Prostate gland (tissue), 2 donors: Measurements from ENCODE around the gene TRAPPC3L. TPM values are rescaled to one million over a fixed set of nuclear protein-coding genes. Genes with fewer than 3 reads are reported as not detected.

Experiments
- DNase-seq: peaks from one replicate; pipeline ENCODE4 v3.0.0-alpha.2; 2019; ENCODE audit warnings: low spot score
- H3K27ac ChIP-seq, 2 donors: fragments of 200-600 bp; sonication (generic); 2 replicates each; pipeline ENCODE4 v1.5.1; 2017 to 2019
- H3K27me3 ChIP-seq: fragments of 200-600 bp; sonication (generic); replicated peaks from 2 replicates; pipeline ENCODE4 v1.5.1; 2019; ENCODE audit not compliant: insufficient read depth
- H3K36me3 ChIP-seq, 2 donors: fragments of 200-600 bp; sonication (generic); 1 replicate in 1 of 2; 2 replicates in 1 of 2; pipeline versions ENCODE4 v1.5.1 to v1.8.1; 2017 to 2019
- H3K4me1 ChIP-seq: fragments of 200-600 bp; sonication (generic); replicated peaks from 2 replicates; pipeline ENCODE4 v1.5.1; 2019
- H3K4me3 ChIP-seq, 2 donors: fragments of 200-600 bp; sonication (generic); 2 replicates each; pipeline ENCODE4 v1.5.1; 2017 to 2019
- H3K9me3 ChIP-seq: fragments of 200-600 bp; sonication (generic); 2 replicates; pipeline ENCODE4 v1.5.1; 2017
- POLR2A ChIP-seq: fragments of 450-650 bp; IDR thresholded peaks from one replicate; pipeline ENCODE4 v1.6.1; 2016; ENCODE audit warnings: antibody characterized with exemption, mild to moderate bottlenecking
- POLR2AphosphoS5 ChIP-seq: sonication (generic); formaldehyde crosslinking; IDR thresholded peaks from one replicate; pipeline ENCODE4 v1.6.1; 2017; ENCODE audit warnings: antibody characterized with exemption
- WGBS: methylation state at CpG from one replicate; pipeline ENCODE4 v1.1.5; 2018; 5-methylcytosine and 5-hydroxymethylcytosine counted together
- intact Hi-C: fragments of 100-400 bp; cut with DNase I; formaldehyde crosslinking; loops from one replicate; pipeline ENCODE4 v1.14.2; 2022
- total RNA-seq, 2 donors: library from RNA; depleted of rRNA; stranded (reverse); fragments of >200 nt; gene quantifications; one replicate each; pipeline ENCODE4 v1.1.0, GENCODE V29; 2016
- TF ChIP-seq, protein P1 (sequence below), 4 experiments: fragments of 200-600 bp in 2 of 4; fragments of 450-650 bp in 2 of 4; sonication (generic) in 2 of 4; IDR thresholded peaks; 1 replicate in 3 of 4; 2 replicates in 1 of 4; pipeline ENCODE4 v1.5.1; 2016 to 2019; ENCODE audit warnings: antibody characterized with exemption in 4 of 4, mild to moderate bottlenecking in 2 of 4, moderate library complexity in 2 of 4

The TRAPPC3L gene
- total RNA-seq, 2 donors from 2014 or later = not detected

DNA sequence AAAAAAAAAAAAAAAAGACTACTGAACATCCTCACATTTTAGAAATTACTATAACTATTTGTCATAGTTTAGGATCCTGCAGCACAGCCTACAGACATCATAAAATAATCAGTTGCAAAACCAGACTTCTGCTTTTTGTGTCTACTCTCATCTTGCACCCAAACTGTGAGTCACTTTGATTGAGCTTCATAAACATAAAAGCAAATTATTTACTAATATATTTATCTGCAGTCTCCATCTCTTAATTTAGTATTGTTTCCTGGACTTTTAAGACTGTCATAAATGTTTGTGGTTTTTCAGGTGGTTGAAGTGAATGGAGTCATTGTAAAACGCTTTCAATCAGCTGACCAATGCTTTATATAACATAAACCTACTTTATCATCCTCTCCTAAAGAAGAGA lies 99.1 kb downstream of the TRAPPC3L start:
- no peaks in the 10 kb centered on the region for H3K4me1 ChIP-seq
- DNase-seq = no peak
- no peak overlapping the region for H3K27ac ChIP-seq
- WGBS = 66% methylated on average over 1 of the region's 1 CpG
- H3K9me3 ChIP-seq = no peaks in the 10 kb centered on the region
- no peak overlapping the region for H3K4me3 ChIP-seq
- intact Hi-C loops = loop anchor here (5.0 kb wide), 1 partner anchor 159 kb away; no protein-coding TSS in a partner anchor
- no peaks in the 10 kb centered on the region for H3K27me3 ChIP-seq
- no peaks in the 10 kb centered on the region for H3K36me3 ChIP-seq
- TF ChIP-seq POLR2AphosphoS5 (no peak), POLR2A (no peak)
- TF ChIP-seq, protein P1, sequence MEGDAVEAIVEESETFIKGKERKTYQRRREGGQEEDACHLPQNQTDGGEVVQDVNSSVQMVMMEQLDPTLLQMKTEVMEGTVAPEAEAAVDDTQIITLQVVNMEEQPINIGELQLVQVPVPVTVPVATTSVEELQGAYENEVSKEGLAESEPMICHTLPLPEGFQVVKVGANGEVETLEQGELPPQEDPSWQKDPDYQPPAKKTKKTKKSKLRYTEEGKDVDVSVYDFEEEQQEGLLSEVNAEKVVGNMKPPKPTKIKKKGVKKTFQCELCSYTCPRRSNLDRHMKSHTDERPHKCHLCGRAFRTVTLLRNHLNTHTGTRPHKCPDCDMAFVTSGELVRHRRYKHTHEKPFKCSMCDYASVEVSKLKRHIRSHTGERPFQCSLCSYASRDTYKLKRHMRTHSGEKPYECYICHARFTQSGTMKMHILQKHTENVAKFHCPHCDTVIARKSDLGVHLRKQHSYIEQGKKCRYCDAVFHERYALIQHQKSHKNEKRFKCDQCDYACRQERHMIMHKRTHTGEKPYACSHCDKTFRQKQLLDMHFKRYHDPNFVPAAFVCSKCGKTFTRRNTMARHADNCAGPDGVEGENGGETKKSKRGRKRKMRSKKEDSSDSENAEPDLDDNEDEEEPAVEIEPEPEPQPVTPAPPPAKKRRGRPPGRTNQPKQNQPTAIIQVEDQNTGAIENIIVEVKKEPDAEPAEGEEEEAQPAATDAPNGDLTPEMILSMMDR (IDR thresholded peaks at IDR 0.05) = no peak

GRCh38 chr6:116445102-116445501 lies 100.4 kb downstream of the TRAPPC3L start:
- TF ChIP-seq, protein P1 (IDR thresholded peaks at IDR 0.05) = no peak
- no peak for TF ChIP-seq POLR2A
- TF ChIP-seq POLR2AphosphoS5 = no peak
- H3K36me3 ChIP-seq = no peaks in the 10 kb centered on the region
- H3K27ac ChIP-seq = no peak overlapping the region
- 80% methylated on average over 5 of the region's 5 CpGs for whole genome bisulfite sequencing
- H3K4me3 ChIP-seq = no peak overlapping the region
- H3K9me3 ChIP-seq = no peaks in the 10 kb centered on the region
- intact Hi-C loops = loop anchor here (5.0 kb wide), 1 partner anchor 158 kb away; no protein-coding TSS in a partner anchor
- H3K4me1 ChIP-seq = no peaks in the 10 kb centered on the region
- no peaks in the 10 kb centered on the region for H3K27me3 ChIP-seq
- no peak for DNase-seq

Other genes starting within 250 kb of the TRAPPC3L start
- 10 to 100 TPM; 15.8 to 36.5 TPM for gene DSE, start 174.7 kb downstream of the TRAPPC3L start, total RNA-seq
- 1 to 10 TPM; 6.3 to 6.7 TPM for gene CALHM6, start 84.3 kb downstream of the TRAPPC3L start, total RNA-seq
- gene CALHM5, start 34.0 kb downstream of the TRAPPC3L start, total RNA-seq = 1 to 10 TPM in 1 of 2 donors, under 1 TPM in 1; 0.32 to 1.8 TPM
- under 1 TPM in 1 of 2 donors, not detected in 1; 0.57 TPM for gene CALHM4, start 8.1 kb upstream of the TRAPPC3L start, total RNA-seq
- 10 to 100 TPM; 26.7 to 40.3 TPM for gene RWDD1, start 25.8 kb upstream of the TRAPPC3L start, total RNA-seq
- gene RSPH4A, start 70.8 kb upstream of the TRAPPC3L start, total RNA-seq = 1 to 10 TPM in 1 of 2 donors, under 1 TPM in 1; 0.23 to 1.5 TPM
- 10 to 100 TPM in 1 of 2 donors, 1 to 10 TPM in 1; 7.6 to 10.8 TPM for gene ZUP1, start 123.1 kb upstream of the TRAPPC3L start, total RNA-seq
- 10 to 100 TPM; 14.4 to 22.3 TPM for gene KPNA5, start 135.5 kb upstream of the TRAPPC3L start, total RNA-seq
- 1 to 10 TPM; 1.5 to 5.9 TPM for gene FAM162B, start 220.0 kb upstream of the TRAPPC3L start, total RNA-seq